Subcutaneous abdominal adipose tissue (tissue), 5 donors: ENCODE results near the gene A1BG.

Source experiments
- H3K27ac ChIP-seq: one replicate; pipeline ENCODE4 v1.7.0; 2013; ENCODE audit warnings: low read depth, mild to moderate bottlenecking, inconsistent platforms, low read length, moderate library complexity
- H3K27me3 ChIP-seq, 5 donors: one replicate each; pipeline ENCODE4 v1.7.0; 2013; ENCODE audit warnings: low read length in 5 of 5, inconsistent platforms in 1 of 5; ENCODE audit not compliant: control insufficient read depth in 5 of 5, insufficient read depth in 4 of 5
- H3K36me3 ChIP-seq, 5 donors: one replicate each; pipeline ENCODE4 v1.7.0; 2013; ENCODE audit warnings: low read length in 5 of 5; ENCODE audit not compliant: control insufficient read depth in 5 of 5, insufficient read depth in 5 of 5
- H3K4me1 ChIP-seq, 5 donors: one replicate each; pipeline ENCODE4 v1.7.0; 2013; ENCODE audit warnings: low read length in 5 of 5, mild to moderate bottlenecking in 3 of 5, moderate library complexity in 1 of 5; ENCODE audit not compliant: control insufficient read depth in 5 of 5, insufficient read depth in 5 of 5
- H3K4me3 ChIP-seq, 5 donors: one replicate each; pipeline ENCODE4 v1.7.0; 2013; ENCODE audit warnings: low read length in 5 of 5, low read depth in 1 of 5
- H3K9ac ChIP-seq, 5 donors: one replicate each; pipeline ENCODE4 v1.7.0; 2013; ENCODE audit warnings: low read length in 5 of 5, mild to moderate bottlenecking in 4 of 5, moderate library complexity in 3 of 5
- H3K9me3 ChIP-seq, 5 donors: one replicate each; pipeline ENCODE4 v1.7.0; 2013; ENCODE audit warnings: low read length in 5 of 5; ENCODE audit not compliant: control insufficient read depth in 5 of 5
- donor health status: healthy.
- donor health status: healthy.
- donor health status: healthy.
- donor health status: healthy.
- donor health status: healthy.

The A1BG gene

GRCh38 chr19:58386576-58387337, 33.5 kb upstream of the A1BG start, which contains the start of gene RPS5:
TSS of gene RPS5 (plus strand) at chr19:58387269. CDS start at chr19:58388138, 869 bp downstream.
- peaks cover 9 to 40% (median 30%) of the 10 kb centered on the region in 5 donors for H3K4me1 ChIP-seq
- H3K27ac ChIP-seq, result peak within 1 kb of the TSS; percentile 92
- H3K27me3 ChIP-seq, result no peaks in the 10 kb centered on the region
- peaks cover 6 to 27% (median 17%) of the 10 kb centered on the region in 5 donors for H3K36me3 ChIP-seq
- H3K9ac ChIP-seq, result peak within 1 kb of the TSS; percentile 63 to 90 (median 78)
- peak within 1 kb of the TSS; percentile 73 to 87 (median 85) for H3K4me3 ChIP-seq
- no peaks in the 10 kb centered on the region for H3K9me3 ChIP-seq

DNA sequence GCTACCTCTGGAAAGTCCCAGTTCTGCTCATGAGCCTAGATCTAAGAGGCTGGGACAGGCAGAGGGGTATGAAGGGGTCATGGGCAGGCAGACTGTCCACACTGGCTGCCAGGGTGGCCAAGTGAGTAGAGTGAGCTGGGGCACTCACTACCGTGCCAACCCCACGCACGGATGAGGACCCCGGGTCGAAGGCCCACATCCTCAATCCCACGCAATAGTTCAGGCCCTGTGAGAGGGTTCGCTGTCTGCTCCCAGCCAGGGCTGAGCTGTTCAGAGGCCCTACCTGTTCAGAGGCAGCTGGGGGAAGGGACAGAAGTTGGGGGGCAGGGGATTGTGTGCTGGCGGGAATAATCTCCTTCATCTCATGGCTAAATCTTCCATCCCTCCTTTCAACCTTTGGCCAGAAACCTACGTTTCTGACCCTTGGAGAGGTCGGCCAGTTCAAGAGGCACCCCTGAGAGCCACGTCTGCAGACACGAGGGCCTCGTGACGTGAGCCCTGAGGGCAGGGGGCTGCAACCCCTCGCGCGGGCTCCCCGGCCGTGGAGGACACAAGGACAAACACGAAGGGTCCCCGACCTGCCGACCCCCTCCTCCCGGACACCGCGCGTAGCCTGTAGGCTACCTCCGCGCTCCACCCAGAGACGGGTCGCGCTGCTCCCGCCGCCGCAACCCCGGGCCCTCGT, 32.7 kb upstream of the A1BG start:
- Histone ChIP-seq H3K4me1 (peaks cover 9 to 46% (median 36%) of the 10 kb centered on the region in 5 donors), H3K4me3 (peak overlapping the region; percentile 69 to 87 (median 77)), H3K27me3 (no peaks in the 10 kb centered on the region), H3K9me3 (no peaks in the 10 kb centered on the region), H3K36me3 (peaks cover 6 to 20% (median 14%) of the 10 kb centered on the region in 5 donors), H3K9ac (peak overlapping the region; percentile 63 to 90 (median 78)), H3K27ac (peak overlapping the region; percentile 92)

DNA sequence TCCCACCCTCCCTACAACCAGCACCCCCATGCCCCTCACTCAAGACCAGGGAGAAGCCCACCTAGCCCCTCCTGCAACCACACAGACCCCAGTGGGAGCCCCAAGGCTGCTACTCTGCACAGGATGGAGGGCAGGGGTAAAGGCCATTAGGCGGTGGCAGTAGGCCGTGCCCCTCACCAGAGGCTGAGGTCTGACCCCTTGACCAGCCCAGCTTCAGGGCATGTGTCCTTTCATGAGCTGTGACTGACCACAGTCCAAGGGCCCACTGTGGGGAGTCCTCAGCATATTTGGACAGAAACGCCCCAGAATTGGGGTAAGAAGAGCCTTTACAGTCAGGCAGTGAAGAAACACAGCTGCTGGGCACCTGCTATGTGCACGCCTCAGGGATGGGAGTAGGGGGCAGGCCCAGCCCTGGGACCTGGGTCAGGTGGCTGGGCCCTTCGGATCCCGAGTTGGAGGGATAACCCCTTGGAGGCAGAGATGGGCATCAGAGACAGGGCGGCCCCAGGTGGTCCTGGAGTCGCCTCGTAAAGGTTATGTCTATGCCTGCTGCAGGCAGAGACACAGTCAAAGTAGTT, 32.1 kb upstream of the A1BG start:
- H3K9ac ChIP-seq, result peak overlapping the region in 4 of 5 donors; percentile 72 to 90 (median 82)
- H3K4me3 ChIP-seq, result peak overlapping the region; percentile 69 to 87 (median 77)
- H3K9me3 ChIP-seq, result no peaks in the 10 kb centered on the region
- no peaks in the 10 kb centered on the region for H3K27me3 ChIP-seq
- peak overlapping the region; percentile 92 for H3K27ac ChIP-seq
- peaks cover 9 to 45% (median 38%) of the 10 kb centered on the region in 5 donors for H3K4me1 ChIP-seq
- H3K36me3 ChIP-seq, result peaks cover 3 to 15% (median 8%) of the 10 kb centered on the region in 5 donors

DNA sequence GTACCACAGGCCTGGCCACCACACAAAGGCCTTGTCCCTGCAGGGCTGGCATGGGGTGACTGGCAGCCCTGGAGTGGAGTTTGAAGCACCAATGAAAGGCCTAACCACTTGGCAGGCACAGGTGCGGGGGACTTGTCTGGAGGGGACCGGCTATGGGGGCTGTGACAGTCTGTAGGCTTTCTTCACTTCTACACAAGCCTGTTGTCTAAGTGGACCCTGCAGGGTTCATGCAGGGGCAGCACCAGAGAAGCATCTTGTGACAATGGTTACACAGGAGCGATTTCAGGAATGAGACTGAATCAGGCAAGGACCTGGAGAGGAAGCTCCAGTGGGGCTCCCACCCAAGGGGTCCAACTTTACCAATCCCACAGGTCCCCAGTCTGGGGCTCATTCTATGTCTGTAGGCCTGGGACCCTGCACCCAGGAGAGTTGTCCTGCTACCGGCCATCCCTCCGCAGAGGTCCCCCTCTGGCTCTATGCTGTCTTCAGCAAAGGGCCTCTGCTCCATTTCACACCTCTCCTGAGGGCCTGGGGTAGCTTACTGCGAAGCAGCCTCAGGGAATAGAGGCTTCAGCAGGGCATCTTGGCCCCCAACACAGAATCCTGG, 29.8 kb upstream of the A1BG start:
- peaks cover 16 to 52% (median 46%) of the 10 kb centered on the region in 5 donors for H3K4me1 ChIP-seq
- no peaks in the 10 kb centered on the region for H3K9me3 ChIP-seq
- H3K36me3 ChIP-seq, result peaks cover 0 to 2% (median under 1%) of the 10 kb centered on the region in 5 donors
- no peak overlapping the region for H3K4me3 ChIP-seq
- no peak overlapping the region for H3K9ac ChIP-seq
- no peaks in the 10 kb centered on the region for H3K27me3 ChIP-seq
- no peak overlapping the region for H3K27ac ChIP-seq

- Histone ChIP-seq H3K4me3 (peak overlapping the region; percentile 76 to 91 (median 83)), H3K27me3 (no peaks in the 10 kb centered on the region), H3K9ac (peak overlapping the region in 4 of 5 donors; percentile 46 to 89 (median 71)), H3K36me3 (no peaks in the 10 kb centered on the region), H3K9me3 (no peaks in the 10 kb centered on the region), H3K4me1 (peaks cover 11 to 40% (median 38%) of the 10 kb centered on the region in 5 donors), H3K27ac (peak overlapping the region; percentile 85)
Observed at GRCh38 chr19:58381460-58382212, 28.3 kb upstream of the A1BG start.

DNA sequence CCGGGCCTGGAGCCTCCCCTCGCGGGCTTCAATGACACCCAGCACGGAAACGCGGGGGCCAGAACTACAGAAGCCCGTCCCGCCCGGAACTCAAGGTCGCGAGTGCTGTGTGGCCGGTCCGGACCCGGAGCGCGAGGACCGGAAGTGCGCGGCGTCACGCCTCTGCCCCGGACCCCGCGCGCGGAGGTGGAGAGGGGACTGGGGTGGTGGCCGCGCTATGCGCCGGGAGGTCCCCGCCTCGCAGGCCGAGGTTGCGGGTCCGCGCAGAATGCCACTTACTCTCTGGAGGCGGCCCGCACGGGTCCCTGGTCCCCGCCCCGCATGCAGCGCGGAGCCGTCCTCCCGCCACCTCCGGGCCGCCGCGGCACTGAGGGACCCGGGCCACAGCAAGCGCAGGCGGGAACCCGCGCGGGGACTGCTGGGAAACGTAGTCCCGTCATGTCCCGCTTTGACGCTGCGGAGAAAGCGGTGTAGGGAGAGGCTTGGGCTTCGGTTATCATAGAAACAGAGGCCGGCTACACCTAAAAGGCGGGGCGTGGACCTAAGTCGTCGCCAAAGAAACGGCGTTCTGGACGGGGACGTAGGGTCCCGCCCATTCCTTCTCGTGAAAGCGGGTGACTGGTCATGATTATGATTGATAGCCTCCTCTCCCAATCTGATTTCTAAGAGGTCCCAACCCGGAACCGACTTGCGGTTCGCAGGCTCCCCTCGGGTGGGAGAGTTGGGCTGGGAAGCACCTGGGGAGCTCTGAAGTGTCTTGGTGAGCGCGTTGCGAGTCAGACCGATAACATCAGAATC, 27.6 kb upstream of the A1BG start, which contains the start of gene ZNF837:
Gene ZNF837 (minus strand): TSS at position 369 of the 798 bp plus-strand sequence. CDS start 11,698 bp downstream, outside the sequence.
- peak within 1 kb of the TSS; percentile 76 to 91 (median 83) for H3K4me3 ChIP-seq
- peak within 1 kb of the TSS; percentile 3 to 89 (median 78) for H3K9ac ChIP-seq
- H3K4me1 ChIP-seq, result peaks cover 9 to 32% (median 30%) of the 10 kb centered on the region in 5 donors
- H3K27me3 ChIP-seq, result no peaks in the 10 kb centered on the region
- no peaks in the 10 kb centered on the region for H3K9me3 ChIP-seq
- peak within 1 kb of the TSS; percentile 85 for H3K27ac ChIP-seq
- H3K36me3 ChIP-seq, result no peaks in the 10 kb centered on the region

GRCh38 chr19:58380037-58380661, 26.9 kb upstream of the A1BG start:
- peak overlapping the region; percentile 3 to 89 (median 78) for H3K9ac ChIP-seq

DNA sequence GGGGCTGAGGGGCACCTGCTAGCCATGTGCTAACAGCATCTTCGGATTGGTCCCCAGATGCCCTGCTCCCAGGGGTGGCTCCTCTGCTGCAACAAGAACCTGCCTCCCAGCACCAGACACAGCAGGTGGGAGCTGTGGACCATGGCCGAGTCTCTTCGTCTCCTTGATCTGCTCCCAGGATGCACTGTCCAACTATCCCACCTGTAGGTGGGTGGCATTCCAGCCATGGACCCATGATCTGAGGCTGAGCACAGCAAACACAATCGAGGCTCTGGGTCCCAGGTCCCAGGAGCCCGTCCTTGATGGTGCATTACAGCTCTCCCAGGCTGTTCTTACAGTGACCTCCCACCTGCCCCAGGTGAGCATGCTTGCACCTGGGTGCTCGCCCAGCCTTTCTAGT, 26.0 kb upstream of the A1BG start:
- Histone ChIP-seq H3K4me1 (peaks cover 7 to 26% (median 24%) of the 10 kb centered on the region in 5 donors), H3K27me3 (no peaks in the 10 kb centered on the region), H3K4me3 (no peak overlapping the region), H3K9me3 (no peaks in the 10 kb centered on the region), H3K36me3 (no peaks in the 10 kb centered on the region), H3K9ac (no peak overlapping the region), H3K27ac (no peak overlapping the region)

More at GRCh38 chr19:58380037-58380661, 26.9 kb upstream of the A1BG start:
- peak overlapping the region; percentile 76 to 89 (median 83) for H3K4me3 ChIP-seq
- H3K4me1 ChIP-seq, result peaks cover 7 to 26% (median 24%) of the 10 kb centered on the region in 5 donors
- no peaks in the 10 kb centered on the region for H3K9me3 ChIP-seq
- H3K36me3 ChIP-seq, result no peaks in the 10 kb centered on the region
- H3K27me3 ChIP-seq, result no peaks in the 10 kb centered on the region
- H3K27ac ChIP-seq, result peak overlapping the region; percentile 85
